H4 (cell line): Measurements from ENCODE around the gene PTPRU. TPM values are rescaled to one million over a fixed set of nuclear protein-coding genes. Genes with fewer than 3 reads are reported as not detected.

Experiments
- DNase-seq: peaks from one replicate; pipeline ENCODE4 v3.0.0-alpha.2; 2015; ENCODE audit warnings: low spot score
- total RNA-seq: library from RNA; depleted of rRNA; stranded (reverse); fragments of >200 nt; shearing (Covaris generic); gene quantifications from 2 replicates; pipeline ENCODE4 v1.2.3, GENCODE V29; 2014; rRNA removed

PTPRU gene
- total RNA-seq, result 16.2 and 18.3 TPM in 2 replicates

- DNase-seq, result peak; percentile 50
These were observed at the start of gene PTPRU for GRCh38 chr1:29235955-29236711. Gene PTPRU (plus strand): TSS chr1:29236522. CDS start chr1:29236645, 123 bp downstream.

DNA sequence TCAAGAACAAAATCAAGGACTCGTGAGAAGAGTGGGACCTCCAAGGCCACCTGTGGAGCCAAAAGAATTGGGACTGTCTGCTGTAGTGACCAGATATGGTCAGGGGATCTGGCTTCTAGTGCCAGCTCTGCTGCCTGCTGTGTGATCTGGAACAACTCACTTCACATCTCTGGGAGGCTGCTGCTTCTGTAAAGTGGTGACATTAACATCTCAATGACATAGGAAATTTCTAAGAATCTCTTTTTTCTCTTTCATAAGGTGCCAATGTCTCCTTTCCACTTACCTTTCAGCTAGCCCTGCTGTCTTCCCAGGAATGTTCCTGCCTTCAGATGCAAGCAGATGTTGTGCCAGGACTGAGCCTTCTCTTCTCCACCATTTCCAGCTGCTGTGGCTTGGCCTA, 49.6 kb upstream of the PTPRU start:
- DNase-seq, result no peak

- DNase-seq, result no peak
These were observed 45.6 kb upstream of the PTPRU start for GRCh38 chr1:29190718-29191117.

DNA sequence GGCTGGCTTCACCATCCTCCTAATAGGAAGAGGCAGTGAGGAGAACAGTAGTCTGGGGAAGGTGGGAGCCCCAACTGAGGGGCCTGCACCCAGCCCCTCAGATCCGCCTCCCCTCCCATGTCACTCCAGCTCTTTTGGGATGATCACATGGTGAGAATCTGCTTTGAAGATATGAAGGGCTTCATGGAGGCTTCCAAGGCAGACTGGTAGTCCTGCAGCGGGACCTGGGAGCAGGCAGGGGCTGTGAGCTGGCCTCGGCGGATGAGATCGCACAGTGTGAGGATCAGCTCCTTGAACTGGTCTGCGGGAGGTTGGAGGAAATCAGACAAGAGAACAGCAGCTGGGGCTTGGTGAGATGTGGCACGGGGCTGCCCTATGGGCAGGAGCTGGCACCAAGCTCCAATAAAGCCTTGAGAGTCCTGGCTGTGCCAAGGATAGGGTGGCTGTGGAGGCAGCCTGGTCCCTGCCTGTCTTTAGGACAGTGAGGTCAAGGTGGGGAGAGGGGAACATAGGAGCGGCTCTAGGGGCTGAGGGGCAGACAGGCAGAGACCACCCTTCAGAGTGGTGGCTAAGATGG, 42.4 kb upstream of the PTPRU start:
- no peak for DNase-seq

DNA sequence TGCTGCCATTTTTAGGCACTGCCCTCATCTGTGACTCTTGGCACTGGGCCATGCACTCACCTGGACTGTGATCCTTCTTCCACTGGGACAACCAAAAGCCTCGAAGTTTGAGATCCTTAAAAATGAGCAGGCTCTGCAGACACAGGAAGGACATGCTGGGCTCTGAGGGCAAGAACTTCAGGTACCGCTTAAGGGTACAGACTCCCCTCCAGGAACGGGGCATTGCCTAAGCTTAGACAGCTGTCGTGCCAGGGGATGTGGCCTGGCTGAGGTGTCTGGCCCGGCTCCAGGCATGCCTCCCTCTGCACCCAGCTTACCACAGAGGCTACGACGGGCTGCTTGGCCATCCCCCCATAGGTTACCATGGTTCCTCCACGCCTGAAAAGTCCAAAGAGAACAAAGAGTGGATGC, 40.4 kb upstream of the PTPRU start:
- DNase-seq, result peak; percentile 71

GRCh38 chr1:29196863-29197589, 39.3 kb upstream of the PTPRU start:
- DNase-seq, result no peak

- DNase-seq, result peak; percentile 30
These were observed 38.8 kb upstream of the PTPRU start for GRCh38 chr1:29197590-29197924.

DNA sequence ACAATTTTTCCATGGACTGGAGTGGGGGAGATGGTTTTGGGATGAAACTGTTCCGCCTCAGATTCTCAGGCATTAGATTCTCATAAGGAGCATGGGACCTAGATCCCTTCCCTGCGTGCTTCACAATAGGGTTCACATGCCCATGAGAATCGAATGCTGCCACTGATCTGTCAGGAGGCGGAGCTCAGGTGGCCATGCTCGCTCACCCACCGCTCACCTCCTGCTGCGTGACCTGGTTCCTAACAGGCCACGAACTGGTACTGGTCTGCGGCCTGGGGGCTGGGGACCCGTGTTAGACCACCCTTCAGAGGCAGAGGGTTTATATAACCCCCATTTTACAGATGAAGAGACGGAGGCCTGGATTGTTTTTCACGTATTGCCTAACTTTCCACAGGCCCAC, 38.3 kb upstream of the PTPRU start:
- no peak for DNase-seq

DNA sequence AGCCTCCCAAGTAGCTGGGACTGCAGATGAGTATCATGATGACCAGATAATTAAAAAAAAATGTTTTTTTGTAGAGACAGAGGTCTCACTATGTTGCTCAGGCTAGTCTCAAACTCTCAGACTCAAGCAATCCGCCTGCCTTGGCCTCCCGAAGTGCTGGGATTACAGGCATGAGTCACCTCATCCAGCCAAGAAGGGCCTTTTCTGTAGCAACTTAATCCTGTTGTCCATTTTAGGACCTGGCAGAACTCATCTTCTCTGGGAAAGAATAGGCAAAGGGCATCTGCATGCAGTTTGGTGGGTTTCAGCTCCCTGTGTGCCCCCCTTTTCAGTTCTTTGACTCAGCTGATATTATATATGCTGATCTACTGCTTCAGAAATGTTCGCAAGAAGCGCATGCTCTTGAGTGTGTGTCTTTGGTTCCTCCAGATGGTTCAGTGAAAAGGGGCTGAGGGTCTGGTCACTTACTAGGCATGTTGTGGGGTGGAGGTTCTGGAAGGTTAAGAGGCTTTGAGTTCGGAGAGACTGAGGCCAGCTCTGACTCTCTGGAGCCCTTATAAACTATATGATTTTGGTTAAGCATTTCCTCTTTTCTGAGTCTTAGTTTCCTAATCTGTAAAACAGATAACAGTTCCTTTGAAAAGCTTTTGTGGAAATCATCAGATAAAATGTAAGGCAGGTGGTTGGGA, 35.3 kb upstream of the PTPRU start:
- DNase-seq, result no peak

DNA sequence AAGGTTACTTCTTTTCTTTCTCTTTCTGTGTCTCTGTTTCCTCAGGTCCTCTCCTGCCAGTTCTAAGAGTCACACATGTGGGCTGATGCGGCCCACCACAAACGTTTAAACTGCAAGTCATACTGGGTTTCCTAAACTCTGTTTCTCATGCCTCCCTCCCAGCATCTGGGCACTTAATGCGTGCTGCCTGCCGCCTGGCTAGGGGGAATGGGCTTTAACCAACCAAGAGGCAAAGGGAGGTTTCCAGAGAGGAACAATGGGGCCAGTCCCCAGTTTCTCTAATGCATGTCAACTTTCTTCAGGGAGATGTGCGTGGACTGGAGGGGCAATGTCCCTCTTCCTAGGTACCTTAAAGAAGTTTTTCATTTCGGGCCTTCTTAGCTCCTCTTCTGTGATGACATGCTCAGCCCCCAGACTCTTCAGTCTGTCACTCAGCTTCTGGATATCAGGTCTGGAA, 34.7 kb upstream of the PTPRU start:
- no peak for DNase-seq

DNA sequence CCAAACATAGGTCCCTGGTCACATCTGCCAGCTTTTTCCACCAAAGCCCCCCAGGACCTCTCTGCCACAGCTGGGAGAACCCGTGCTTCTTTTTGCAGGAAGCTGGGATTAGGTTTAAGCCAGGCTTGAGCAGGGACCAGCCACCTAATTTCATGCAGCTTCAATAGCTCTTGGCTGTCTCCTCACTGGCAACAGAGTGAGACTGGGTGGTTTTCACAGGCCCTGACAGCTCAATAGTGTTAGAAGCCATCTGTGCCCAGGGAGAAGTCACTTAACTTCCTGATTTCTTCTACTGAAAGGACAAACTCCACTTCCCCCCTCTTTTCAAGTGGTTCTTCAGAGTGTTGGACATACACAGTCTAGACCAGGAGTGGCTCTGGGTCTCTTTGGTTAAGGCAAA, 34.3 kb upstream of the PTPRU start:
- DNase-seq, result no peak

DNA sequence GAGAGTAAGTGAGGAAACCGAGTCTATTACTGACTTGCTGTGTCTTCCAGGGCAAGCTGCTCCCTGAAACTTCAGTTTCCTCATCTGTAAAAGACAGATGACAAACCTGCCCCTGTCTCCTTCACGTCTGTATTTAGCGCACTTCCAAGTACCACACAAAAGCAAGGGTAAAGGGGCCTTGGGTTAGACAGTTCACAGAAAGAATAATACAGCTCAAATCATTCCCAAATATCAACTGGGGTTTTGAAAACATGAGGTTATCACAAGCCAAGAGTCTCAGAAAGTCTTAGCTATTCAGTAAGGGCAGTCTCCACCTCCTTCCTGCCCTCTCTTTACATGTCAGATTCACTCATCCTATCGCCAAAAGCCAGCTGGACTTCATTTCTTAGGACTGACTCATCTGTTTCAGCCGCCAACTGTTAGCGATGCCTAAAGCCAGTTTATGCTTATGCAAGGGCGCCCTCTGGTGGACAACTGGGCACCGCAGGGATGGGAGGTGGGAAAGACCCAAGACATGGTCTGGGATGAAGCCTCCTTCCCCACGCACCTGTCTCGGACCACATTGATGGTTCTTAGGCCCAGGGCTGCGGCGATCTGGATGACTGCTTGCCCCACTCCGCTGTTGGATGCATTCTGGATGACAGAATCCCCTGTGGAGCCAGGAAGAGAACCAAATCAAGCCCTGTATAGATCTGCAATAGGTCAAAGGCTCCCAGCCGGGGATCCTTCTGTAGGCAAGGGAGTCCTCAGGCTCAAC, 33.6 kb upstream of the PTPRU start:
- peak; percentile 97 for DNase-seq

DNA sequence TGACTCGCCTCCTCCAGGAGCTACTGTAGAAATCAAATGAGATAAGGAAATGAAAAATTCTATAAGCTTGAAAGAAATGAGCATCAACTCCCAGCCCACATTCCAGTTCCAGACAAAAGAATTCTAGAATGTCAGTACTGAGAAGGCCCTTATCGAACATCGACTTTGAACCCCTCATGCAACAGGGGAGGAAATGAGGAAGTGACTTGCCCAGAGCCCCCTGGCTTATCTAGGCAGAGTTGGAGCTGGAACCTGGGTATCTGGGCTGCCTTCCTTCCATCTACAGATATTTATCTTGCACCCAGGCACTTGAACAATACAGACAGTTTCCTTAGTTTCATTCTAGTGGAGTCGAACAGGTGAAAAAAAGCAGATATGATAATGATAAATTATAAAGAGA, 27.9 kb upstream of the PTPRU start:
- no peak for DNase-seq

- DNase-seq, result no peak
These were observed 27.1 kb upstream of the PTPRU start for GRCh38 chr1:29209173-29209572.

DNA sequence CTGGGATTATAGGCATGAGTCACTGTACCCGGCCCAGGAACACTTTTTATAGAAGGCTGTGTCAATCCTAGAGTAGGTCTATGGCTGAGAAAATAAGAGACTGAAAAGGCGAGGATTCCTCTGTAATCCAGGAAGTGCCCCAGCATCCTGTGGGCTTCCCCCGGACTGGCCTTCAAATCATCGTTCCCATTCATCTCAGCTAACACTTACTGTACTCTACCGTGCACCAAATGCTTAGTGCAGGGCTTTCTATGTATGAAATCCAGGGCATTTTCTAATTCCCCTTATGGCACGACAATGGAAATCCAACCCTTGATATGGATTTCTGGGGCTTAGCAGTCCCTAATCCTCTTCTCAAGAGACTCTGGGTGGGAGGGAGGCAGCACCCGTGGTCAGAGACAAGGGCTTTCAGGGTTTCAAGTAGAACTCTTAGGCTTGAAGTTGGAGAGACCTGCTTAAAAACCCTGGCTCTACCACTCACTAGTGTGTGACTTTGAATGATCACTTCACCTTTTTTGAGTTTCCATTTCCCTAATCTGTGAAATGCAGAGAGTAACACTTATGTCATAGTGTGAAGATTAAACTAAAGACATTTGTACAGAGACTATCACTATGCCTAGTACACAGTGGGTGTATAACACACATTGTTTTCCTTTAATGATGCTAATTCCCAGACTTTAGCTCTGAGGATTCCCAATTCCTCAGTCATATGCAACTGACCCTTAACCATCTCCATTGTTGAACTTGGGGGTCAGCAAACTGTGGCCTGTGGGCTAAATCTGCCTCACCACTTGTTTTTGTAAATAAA, 25.8 kb upstream of the PTPRU start:
- no peak for DNase-seq

- no peak for DNase-seq
These were observed 25.0 kb upstream of the PTPRU start for GRCh38 chr1:29211086-29212030.

- DNase-seq, result no peak
These were observed 23.3 kb upstream of the PTPRU start for GRCh38 chr1:29213055-29213454.

- DNase-seq, result no peak
These were observed 18.7 kb upstream of the PTPRU start for GRCh38 chr1:29217633-29218032.

DNA sequence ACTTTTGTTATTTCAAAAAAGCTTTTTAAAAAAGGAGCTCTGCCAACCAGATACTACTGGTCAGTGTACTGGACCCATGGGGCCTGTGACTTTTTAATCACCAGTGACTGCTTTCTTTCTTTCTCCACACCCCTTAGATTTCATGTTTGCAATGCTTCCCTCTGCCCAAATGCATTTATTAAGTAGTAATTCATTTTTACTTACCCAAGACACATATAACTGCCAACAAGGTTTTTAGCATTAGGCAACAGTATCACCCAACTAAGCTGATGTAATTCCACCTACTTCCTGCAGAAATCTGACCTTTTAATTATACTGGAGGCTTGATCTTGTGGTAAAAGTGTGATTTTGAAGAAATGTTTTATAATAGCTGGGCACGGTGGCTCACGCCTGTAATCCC, 18.1 kb upstream of the PTPRU start:
- DNase-seq, result no peak

DNA sequence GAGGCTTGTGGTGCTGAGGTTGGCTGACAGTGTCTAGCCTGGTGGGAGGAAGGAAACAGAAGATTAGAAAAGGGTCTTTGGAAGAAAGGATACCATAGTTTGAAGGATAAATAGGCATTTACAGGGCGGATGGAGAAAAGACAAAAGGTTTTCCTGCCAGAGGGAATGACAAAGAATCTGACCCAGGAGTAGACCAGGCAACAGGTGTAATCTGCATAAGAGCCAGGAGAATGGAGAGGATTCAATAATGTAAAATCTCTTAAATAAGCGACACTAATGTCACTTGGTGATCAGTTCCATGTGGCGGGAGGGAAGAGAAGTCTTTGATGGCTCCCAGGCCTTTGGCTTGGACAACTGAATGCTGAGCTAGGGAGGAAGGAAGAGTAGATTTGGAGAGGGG, 15.0 kb upstream of the PTPRU start:
- DNase-seq, result no peak
